Measurements from ENCODE around the gene ACOT7.

The ACOT7 gene

DNA sequence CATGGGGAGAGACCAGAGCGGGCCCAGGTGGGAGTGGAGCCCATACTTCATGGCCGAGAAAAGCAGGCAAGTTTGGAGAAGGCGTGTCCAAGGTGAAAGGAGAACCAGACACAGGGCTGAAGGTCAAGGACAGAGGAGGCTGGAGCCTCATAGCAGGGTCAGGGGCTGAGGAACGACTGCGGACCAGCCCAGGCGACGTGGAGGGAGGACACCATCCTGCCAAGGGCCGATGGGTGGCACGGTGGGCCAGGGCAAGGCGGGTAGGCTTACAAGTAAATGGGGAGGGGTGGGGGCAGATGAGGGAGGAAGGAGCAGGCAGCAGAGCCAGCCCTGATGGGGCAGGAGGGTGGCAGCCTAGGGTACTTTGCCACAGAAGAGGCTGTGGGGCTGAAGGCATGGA, 114.5 kb downstream of the ACOT7 start:
- in situ Hi-C loops (cut with HindIII; ENCODE audit: low pct_ligation_motif_present, low sequenced_read_pairs), result no loop called here
- Histone ChIP-seq H3K27ac (no peak overlapping the region), H3K36me3 (replicated peaks) (no peaks in the 10 kb centered on the region), H3K27me3 (replicated peaks) (no peaks in the 10 kb centered on the region), H3K4me3 (ENCODE audit: low read depth, low read length) (no peak overlapping the region)
- TF ChIP-seq, protein P1, sequence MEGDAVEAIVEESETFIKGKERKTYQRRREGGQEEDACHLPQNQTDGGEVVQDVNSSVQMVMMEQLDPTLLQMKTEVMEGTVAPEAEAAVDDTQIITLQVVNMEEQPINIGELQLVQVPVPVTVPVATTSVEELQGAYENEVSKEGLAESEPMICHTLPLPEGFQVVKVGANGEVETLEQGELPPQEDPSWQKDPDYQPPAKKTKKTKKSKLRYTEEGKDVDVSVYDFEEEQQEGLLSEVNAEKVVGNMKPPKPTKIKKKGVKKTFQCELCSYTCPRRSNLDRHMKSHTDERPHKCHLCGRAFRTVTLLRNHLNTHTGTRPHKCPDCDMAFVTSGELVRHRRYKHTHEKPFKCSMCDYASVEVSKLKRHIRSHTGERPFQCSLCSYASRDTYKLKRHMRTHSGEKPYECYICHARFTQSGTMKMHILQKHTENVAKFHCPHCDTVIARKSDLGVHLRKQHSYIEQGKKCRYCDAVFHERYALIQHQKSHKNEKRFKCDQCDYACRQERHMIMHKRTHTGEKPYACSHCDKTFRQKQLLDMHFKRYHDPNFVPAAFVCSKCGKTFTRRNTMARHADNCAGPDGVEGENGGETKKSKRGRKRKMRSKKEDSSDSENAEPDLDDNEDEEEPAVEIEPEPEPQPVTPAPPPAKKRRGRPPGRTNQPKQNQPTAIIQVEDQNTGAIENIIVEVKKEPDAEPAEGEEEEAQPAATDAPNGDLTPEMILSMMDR (IDR thresholded peaks at IDR 0.05; ENCODE audit: low read depth, low read length, missing control alignments), result no peak
- DNase-seq, result no peak

GRCh38 chr1:6278263-6278662, 115.3 kb downstream of the ACOT7 start:
- H3K36me3 ChIP-seq (replicated peaks), result no peaks in the 10 kb centered on the region
- TF ChIP-seq, protein P1 (IDR thresholded peaks at IDR 0.05; ENCODE audit: low read depth, low read length, missing control alignments), result no peak
- H3K27me3 ChIP-seq (replicated peaks), result no peaks in the 10 kb centered on the region
- in situ Hi-C loops (cut with HindIII; ENCODE audit: low pct_ligation_motif_present, low sequenced_read_pairs), result no loop called here
- no peak overlapping the region for H3K4me3 ChIP-seq (ENCODE audit: low read depth, low read length)
- no peak for DNase-seq
- H3K27ac ChIP-seq, result no peak overlapping the region

GRCh38 chr1:6276811-6277555, 116.6 kb downstream of the ACOT7 start:
- no peak for DNase-seq
- no peaks in the 10 kb centered on the region for H3K27me3 ChIP-seq (replicated peaks)
- H3K4me3 ChIP-seq (ENCODE audit: low read depth, low read length), result no peak overlapping the region
- no peaks in the 10 kb centered on the region for H3K36me3 ChIP-seq (replicated peaks)
- TF ChIP-seq, protein P1 (IDR thresholded peaks at IDR 0.05; ENCODE audit: low read depth, low read length, missing control alignments), result no peak
- no peak overlapping the region for H3K27ac ChIP-seq
- in situ Hi-C loops (cut with HindIII; ENCODE audit: low pct_ligation_motif_present, low sequenced_read_pairs), result no loop called here

- in situ Hi-C loops (cut with HindIII; ENCODE audit: low pct_ligation_motif_present, low sequenced_read_pairs), result no loop called here
- H3K27ac ChIP-seq, result peak overlapping the region; percentile 58
- H3K4me3 ChIP-seq (ENCODE audit: low read depth, low read length), result peak overlapping the region; percentile 5
- TF ChIP-seq, protein P1 (IDR thresholded peaks at IDR 0.05; ENCODE audit: low read depth, low read length, missing control alignments), result no peak
- DNase-seq, result peak; percentile 76
- no peaks in the 10 kb centered on the region for H3K27me3 ChIP-seq (replicated peaks)
- no peaks in the 10 kb centered on the region for H3K36me3 ChIP-seq (replicated peaks)
These were observed 117.5 kb downstream of the ACOT7 start for GRCh38 chr1:6275826-6276782.

DNA sequence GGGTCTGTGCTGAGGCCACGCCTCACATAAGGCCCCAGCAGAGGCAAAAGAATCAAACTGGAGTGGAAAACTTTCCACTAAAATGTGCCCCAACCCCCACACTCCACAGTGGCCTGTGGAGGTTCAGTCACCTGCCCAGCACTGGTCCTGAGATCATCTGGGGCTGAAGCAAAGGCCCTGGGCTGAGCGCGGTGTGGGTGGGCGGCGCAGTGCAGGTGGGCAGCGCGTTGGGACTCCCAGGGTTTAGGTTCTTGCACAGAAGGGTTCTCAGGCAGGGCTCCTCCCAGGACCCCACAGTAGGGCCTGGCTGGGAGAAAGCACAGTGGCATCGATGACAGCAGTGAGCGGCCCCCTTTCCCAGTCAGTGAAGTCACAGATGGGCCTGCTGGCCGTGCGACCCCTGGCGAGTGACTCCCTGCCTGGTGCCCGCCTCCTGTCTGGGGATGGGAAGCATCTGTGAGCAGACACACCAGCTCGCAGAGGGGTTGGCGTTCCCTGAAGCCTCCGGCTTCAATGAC, 118.9 kb downstream of the ACOT7 start:
- DNase-seq, result no peak
- H3K4me3 ChIP-seq (ENCODE audit: low read depth, low read length), result no peak overlapping the region
- no peaks in the 10 kb centered on the region for H3K27me3 ChIP-seq (replicated peaks)
- in situ Hi-C loops (cut with HindIII; ENCODE audit: low pct_ligation_motif_present, low sequenced_read_pairs), result no loop called here
- TF ChIP-seq, protein P1 (IDR thresholded peaks at IDR 0.05; ENCODE audit: low read depth, low read length, missing control alignments), result no peak
- no peaks in the 10 kb centered on the region for H3K36me3 ChIP-seq (replicated peaks)
- H3K27ac ChIP-seq, result no peak overlapping the region
